ENCODE data around the gene TMSB10.

DNA sequence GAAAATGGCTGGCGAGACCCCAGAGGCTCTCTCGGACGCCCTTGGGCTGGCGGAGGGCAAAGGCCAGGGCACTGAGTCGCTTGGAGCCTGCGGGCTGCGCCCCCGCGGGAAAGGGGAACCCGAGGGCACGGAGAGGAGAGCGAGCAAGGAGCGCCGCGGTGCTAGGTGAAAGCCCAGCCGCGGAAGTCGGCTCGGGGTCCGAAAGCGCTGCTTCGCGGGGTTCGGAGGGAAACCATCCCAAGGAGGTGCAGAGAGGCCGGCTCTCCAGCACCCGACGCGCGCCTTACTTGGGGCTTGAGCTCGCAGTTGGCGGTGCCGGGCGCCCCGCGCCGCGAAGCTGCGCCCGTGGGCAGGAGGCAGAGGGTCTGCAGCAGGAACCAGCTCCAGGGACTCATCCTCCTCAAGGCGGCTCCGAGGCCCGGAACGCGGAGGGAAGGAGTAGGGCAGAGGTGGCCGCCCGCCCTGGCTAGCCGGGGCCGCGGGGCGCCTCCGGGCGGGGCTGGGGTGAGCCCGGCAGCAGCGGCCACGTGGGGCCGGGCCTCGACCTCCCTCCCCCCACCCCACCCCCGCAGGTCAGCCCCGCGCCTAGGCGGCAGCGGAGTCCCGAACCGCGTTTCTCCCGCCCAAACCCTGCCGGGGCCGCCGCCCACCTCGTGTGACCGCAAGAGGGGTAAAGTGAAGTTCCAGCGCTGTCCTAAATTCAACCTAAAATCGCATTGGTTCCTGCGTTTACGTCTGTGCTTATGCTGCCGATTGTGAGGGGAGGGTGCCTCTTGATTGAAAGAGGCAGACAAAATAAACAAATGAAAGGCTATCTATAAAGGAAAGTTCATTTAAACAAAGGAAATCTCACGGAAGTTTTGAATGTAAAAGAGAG, 24.6 kb upstream of the TMSB10 start, which contains the start of gene TRABD2A:
- TF ChIP-seq CTCF (optimal IDR thresholded peaks at IDR 0.05 in 1 of 3, IDR thresholded peaks at IDR 0.05 in 1 of 3, conservative IDR thresholded peaks at IDR 0.05 in 1 of 3; ENCODE audit: extremely low read depth in 1 of 3, insufficient read depth in 2 of 3, low read length in 3 of 3) (no peak), EZH2 (IDR thresholded peaks at IDR 0.05; ENCODE audit: low read length) (peak; percentile 93)

Measured in keratinocyte (primary cell).